ENCODE results near the gene RFC2. TPM values are rescaled to one million over a fixed set of nuclear protein-coding genes. Genes with fewer than 3 reads are reported as not detected.
A peak's percentile ranks its signal among the peaks of the same experiment; 100 is the strongest.

Gene RFC2
- total RNA-seq, 1 experiment from 2014 or later, result 75.6 TPM

DNA sequence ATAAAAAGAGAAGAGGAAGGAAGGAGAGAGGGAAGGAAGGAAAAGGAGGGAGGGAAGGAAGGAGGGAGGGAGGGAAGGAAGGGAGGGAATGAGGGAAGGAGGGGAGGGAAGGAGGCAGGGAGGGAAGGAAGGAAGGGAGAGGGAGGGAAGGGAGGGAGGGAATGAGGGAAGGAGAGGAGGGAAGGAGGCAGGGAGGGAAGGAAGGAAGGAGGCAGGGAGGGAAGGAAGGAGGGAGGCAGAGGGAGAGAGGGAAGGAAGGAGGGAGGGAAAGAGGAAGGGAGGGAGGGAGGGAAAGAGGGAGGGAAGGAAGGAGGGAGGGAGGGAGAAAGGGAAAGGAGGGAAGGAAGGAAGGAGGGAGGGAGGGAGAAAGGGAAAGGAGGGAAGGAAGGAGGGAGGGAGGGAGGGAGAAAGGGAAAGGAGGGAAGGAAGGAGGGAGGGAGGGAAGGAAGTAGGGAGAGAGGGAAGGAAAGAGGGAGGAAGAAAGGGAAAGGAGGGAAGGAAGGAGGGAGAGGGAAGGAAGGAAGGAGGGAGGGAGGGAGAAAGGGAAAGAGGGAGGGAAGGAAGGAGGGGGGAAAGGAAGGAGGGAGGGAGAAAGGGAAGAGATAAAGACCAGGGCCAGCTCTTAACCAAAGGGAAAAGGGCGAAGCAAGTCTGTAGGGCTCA, 50.1 kb downstream of the RFC2 start:
- H3K27me3 ChIP-seq (replicated peaks; ENCODE audit: control insufficient read depth, insufficient read depth, low read length), result no peaks in the 10 kb centered on the region
- no peaks in the 10 kb centered on the region for H3K4me1 ChIP-seq
- BruUV-seq (replicated peaks), result no TSS peak
- Mint-ChIP-seq H3K4me1 (ENCODE audit: low read depth, unreplicated experiment) (no peaks in the 10 kb centered on the region), H3K36me3 (ENCODE audit: insufficient read depth, unreplicated experiment) (peaks cover 17% of the 10 kb centered on the region), H3K9me3 (ENCODE audit: unreplicated experiment) (no peaks in the 10 kb centered on the region), H3K4me3 (ENCODE audit: unreplicated experiment) (no peak overlapping the region), H3K27me3 (ENCODE audit: insufficient read depth, unreplicated experiment) (peaks cover 4% of the 10 kb centered on the region), H3K27ac (ENCODE audit: unreplicated experiment) (peak overlapping the region; percentile 70)
- ChIA-PET POLR2A (no interaction called here), CTCF (interaction anchor here (1.3 kb wide), 1 partner anchor 177 kb away, joined by 3 read pairs; no protein-coding TSS in a partner anchor)
- DNase-seq, result no peak
- TF ChIP-seq, protein P1, sequence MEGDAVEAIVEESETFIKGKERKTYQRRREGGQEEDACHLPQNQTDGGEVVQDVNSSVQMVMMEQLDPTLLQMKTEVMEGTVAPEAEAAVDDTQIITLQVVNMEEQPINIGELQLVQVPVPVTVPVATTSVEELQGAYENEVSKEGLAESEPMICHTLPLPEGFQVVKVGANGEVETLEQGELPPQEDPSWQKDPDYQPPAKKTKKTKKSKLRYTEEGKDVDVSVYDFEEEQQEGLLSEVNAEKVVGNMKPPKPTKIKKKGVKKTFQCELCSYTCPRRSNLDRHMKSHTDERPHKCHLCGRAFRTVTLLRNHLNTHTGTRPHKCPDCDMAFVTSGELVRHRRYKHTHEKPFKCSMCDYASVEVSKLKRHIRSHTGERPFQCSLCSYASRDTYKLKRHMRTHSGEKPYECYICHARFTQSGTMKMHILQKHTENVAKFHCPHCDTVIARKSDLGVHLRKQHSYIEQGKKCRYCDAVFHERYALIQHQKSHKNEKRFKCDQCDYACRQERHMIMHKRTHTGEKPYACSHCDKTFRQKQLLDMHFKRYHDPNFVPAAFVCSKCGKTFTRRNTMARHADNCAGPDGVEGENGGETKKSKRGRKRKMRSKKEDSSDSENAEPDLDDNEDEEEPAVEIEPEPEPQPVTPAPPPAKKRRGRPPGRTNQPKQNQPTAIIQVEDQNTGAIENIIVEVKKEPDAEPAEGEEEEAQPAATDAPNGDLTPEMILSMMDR (IDR thresholded peaks at IDR 0.05; ENCODE audit: insufficient read depth in 1 of 2, low read depth in 1 of 2, low read length in 1 of 2, severe bottlenecking in 1 of 2, unreplicated experiment in 1 of 2), result no peak
- H3K4me3 ChIP-seq (ENCODE audit: low read depth, low read length), result no peak overlapping the region
- H3K36me3 ChIP-seq (ENCODE audit: control insufficient read depth, insufficient read depth, low read length), result no peaks in the 10 kb centered on the region
- intact Hi-C loops (cut with micrococcal nuclease; ENCODE audit: unreplicated experiment), result loop anchor here (2.0 kb wide), 2 partner anchors 29 to 153 kb away; partner anchors contain the start of gene EIF4H
- no peaks in the 10 kb centered on the region for H3K9me3 ChIP-seq

- no peak overlapping the region for H3K4me3 ChIP-seq (ENCODE audit: low read depth, low read length)
- intact Hi-C loops (cut with micrococcal nuclease; ENCODE audit: unreplicated experiment), result loop anchor here (2.0 kb wide), 2 partner anchors 28 to 152 kb away; partner anchors contain the start of gene EIF4H
- H3K4me1 Mint-ChIP-seq (ENCODE audit: low read depth, unreplicated experiment), result no peaks in the 10 kb centered on the region
- no peaks in the 10 kb centered on the region for H3K4me1 ChIP-seq
- no peaks in the 10 kb centered on the region for H3K27me3 ChIP-seq (replicated peaks; ENCODE audit: control insufficient read depth, insufficient read depth, low read length)
- peak in 1 of 2 experiments; percentile 60 for DNase-seq
- H3K27me3 Mint-ChIP-seq (ENCODE audit: insufficient read depth, unreplicated experiment), result peaks cover 4% of the 10 kb centered on the region
- TF ChIP-seq, protein P1 (IDR thresholded peaks at IDR 0.05; ENCODE audit: insufficient read depth in 1 of 2, low read depth in 1 of 2, low read length in 1 of 2, severe bottlenecking in 1 of 2, unreplicated experiment in 1 of 2), result peak; percentile 70 to 72
- H3K9me3 ChIP-seq, result no peaks in the 10 kb centered on the region
- no peaks in the 10 kb centered on the region for H3K36me3 ChIP-seq (ENCODE audit: control insufficient read depth, insufficient read depth, low read length)
- H3K4me3 Mint-ChIP-seq (ENCODE audit: unreplicated experiment), result no peak overlapping the region
- no TSS peak for BruUV-seq (replicated peaks)
- ChIA-PET CTCF (interaction anchor here (0.7 to 1.5 kb wide), 6 partner anchors 9 to 198 kb away, joined by 3 to 10 read pairs (median 3); partner anchors contain the start of gene LIMK1), POLR2A (no interaction called here)
- peak overlapping the region; percentile 70 for H3K27ac Mint-ChIP-seq (ENCODE audit: unreplicated experiment)
- no peaks in the 10 kb centered on the region for H3K9me3 Mint-ChIP-seq (ENCODE audit: unreplicated experiment)
- H3K36me3 Mint-ChIP-seq (ENCODE audit: insufficient read depth, unreplicated experiment), result peaks cover 23% of the 10 kb centered on the region
These were observed 51.2 kb downstream of the RFC2 start for GRCh38 chr7:74202841-74203556.

GRCh38 chr7:74199551-74200355, 54.4 kb downstream of the RFC2 start:
- intact Hi-C loops (cut with micrococcal nuclease; ENCODE audit: unreplicated experiment), result no loop called here
- Mint-ChIP-seq H3K36me3 (ENCODE audit: insufficient read depth, unreplicated experiment) (peaks cover 49% of the 10 kb centered on the region), H3K27me3 (ENCODE audit: insufficient read depth, unreplicated experiment) (peaks cover 4% of the 10 kb centered on the region), H3K9me3 (ENCODE audit: unreplicated experiment) (no peaks in the 10 kb centered on the region), H3K27ac (ENCODE audit: unreplicated experiment) (no peak overlapping the region), H3K4me3 (ENCODE audit: unreplicated experiment) (no peak overlapping the region), H3K4me1 (ENCODE audit: low read depth, unreplicated experiment) (no peaks in the 10 kb centered on the region)
- Histone ChIP-seq H3K9me3 (no peaks in the 10 kb centered on the region), H3K27me3 (replicated peaks; ENCODE audit: control insufficient read depth, insufficient read depth, low read length) (no peaks in the 10 kb centered on the region), H3K4me1 (no peaks in the 10 kb centered on the region), H3K36me3 (ENCODE audit: control insufficient read depth, insufficient read depth, low read length) (peaks cover 1% of the 10 kb centered on the region; the same call in 1 of the 2 replicates), H3K4me3 (ENCODE audit: low read depth, low read length) (no peak overlapping the region)
- TF ChIP-seq, protein P1 (IDR thresholded peaks at IDR 0.05; ENCODE audit: insufficient read depth in 1 of 2, low read depth in 1 of 2, low read length in 1 of 2, severe bottlenecking in 1 of 2, unreplicated experiment in 1 of 2), result no peak
- CTCF ChIA-PET, result no interaction called here
- BruUV-seq (replicated peaks), result no TSS peak
- POLR2A ChIA-PET, result no interaction called here
- no peak for DNase-seq
